Fibroblast of villous mesenchyme (primary cell): ENCODE measurements around the gene SLC35F5. TPM values are rescaled to one million over a fixed set of nuclear protein-coding genes. Genes with fewer than 3 reads are reported as not detected.
"Not testable (repeated sequence)": the region's sequence is repeated elsewhere in the genome, so short reads cannot be mapped to it uniquely, and the experiment has no call there.

Source experiments
- DNase-seq: peaks from one replicate; pipeline ENCODE4 v3.0.0-alpha.2; 2010; ENCODE audit warnings: low read depth
- H3K4me3 ChIP-seq: 2 replicates; pipeline ENCODE4 v1.5.1; 2011; ENCODE audit warnings: low read depth, mild to moderate bottlenecking, low read length
- CTCF ChIP-seq: IDR thresholded peaks from 2 replicates; pipeline ENCODE4 v1.5.1; 2012; ENCODE audit warnings: low read depth, mild to moderate bottlenecking, low read length; ENCODE audit not compliant: insufficient read depth
- total RNA-seq: library from RNA; depleted of rRNA; stranded (reverse); fragments of >200 nt; gene quantifications from 2 replicates; pipeline ENCODE4 v1.2.3, GENCODE V29; 2012

Gene SLC35F5
- total RNA-seq, 1 donor: 312 TPM

DNA sequence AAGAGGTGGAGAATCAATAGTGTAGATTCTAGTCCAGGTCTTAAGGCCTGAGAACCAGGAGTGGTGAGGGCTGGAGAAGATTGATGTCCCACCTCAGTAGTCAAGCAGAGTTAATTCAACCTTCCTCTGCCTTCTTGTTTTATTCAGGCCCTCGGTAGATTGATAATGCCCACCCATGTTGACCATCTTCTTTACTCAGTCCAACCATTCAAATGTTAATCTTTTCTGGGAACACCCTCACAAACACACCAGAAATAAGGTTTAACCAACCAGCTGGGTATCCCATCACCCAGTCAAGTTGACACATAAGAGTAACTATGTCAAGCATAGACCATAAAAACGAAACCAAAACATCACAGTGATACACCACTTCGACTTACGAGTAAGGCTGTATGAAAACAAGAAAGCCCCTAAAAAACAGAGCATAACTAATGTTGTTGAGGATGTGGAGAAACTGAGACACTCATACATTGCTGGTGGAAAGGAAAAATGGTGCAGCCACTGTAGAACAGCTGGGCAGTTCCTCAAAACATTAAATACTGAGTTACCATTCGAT lies 57.5 kb downstream of the SLC35F5 start:
- no peak for DNase-seq
- H3K4me3 ChIP-seq: no peak overlapping the region
- no peak for TF ChIP-seq CTCF

- DNase-seq, H3K4me3 ChIP-seq: not testable (repeated sequence)
Measured at GRCh38 chr2:113698251-113698650, 58.2 kb downstream of the SLC35F5 start.

- H3K4me3 ChIP-seq: no peak overlapping the region
- DNase-seq: no peak
- TF ChIP-seq CTCF: no peak
Measured at GRCh38 chr2:113697516-113697915, 58.9 kb downstream of the SLC35F5 start.

GRCh38 chr2:113694438-113694837 lies 62.0 kb downstream of the SLC35F5 start:
- no peak for TF ChIP-seq CTCF
- no peak for DNase-seq
- H3K4me3 ChIP-seq: no peak overlapping the region

DNA sequence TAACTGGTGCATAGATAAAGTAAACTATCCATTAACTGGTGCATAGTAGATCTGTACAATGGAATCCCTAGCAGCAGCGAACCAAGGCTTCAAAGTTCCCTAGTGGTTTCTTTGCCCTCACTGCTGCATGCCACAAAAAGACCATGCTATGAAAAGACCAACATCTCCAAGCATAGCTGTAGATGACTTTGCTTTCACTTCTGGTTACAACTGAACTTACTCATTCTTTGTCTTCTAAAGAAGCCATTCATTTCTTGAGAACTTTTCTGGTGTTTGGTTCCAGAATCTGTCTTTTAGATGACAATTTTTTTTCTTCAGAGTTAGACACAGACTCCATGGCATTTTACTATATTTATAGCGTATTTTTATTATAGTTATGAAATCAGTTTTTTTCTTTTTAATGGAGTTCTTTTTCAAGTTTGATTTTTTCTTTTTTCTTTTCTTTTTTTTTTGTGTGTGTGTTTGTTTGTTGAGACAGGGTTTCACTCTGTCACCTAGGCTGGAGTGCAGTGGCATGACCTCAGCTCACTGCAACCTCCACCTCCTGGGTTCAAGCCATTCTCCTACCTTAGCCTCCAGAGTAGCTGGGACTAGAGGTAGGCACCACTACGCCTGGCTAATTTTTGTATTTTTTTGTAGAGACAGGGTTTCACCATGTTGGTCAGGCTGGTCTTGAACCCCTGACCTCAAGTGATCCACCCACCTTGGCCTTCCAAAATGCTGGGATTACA lies 63.6 kb downstream of the SLC35F5 start:
- H3K4me3 ChIP-seq: no peak overlapping the region
- no peak for TF ChIP-seq CTCF
- DNase-seq: no peak

- not testable (repeated sequence) for H3K4me3 ChIP-seq, DNase-seq
Measured at GRCh38 chr2:113690871-113691270, 65.6 kb downstream of the SLC35F5 start.

- no peak for DNase-seq
- TF ChIP-seq CTCF: no peak
- no peak overlapping the region for H3K4me3 ChIP-seq
Measured at GRCh38 chr2:113686537-113686936, 69.9 kb downstream of the SLC35F5 start.

- no peak for TF ChIP-seq CTCF
- H3K4me3 ChIP-seq: no peak overlapping the region
- peak; percentile 31 for DNase-seq
Measured at GRCh38 chr2:113685471-113685870, 71.0 kb downstream of the SLC35F5 start.
